ENCODE results near the gene MTG1. TPM values are rescaled to one million over a fixed set of nuclear protein-coding genes. Genes with fewer than 3 reads are reported as not detected.

The MTG1 gene
- total and polyA plus RNA-seq, 2 donors (not counting 1 experiment from before 2014, with no cell fraction given), result 90.0 to 117 TPM

GRCh38 chr10:133444342-133445267 is 50.6 kb downstream of the MTG1 start:
- no peak overlapping the region for H3K4me2 ChIP-seq (replicated peaks; ENCODE audit: low read depth, low read length, poor library complexity, severe bottlenecking)
- H3K9ac ChIP-seq (ENCODE audit: low read length), result no peak overlapping the region
- intact Hi-C loops (cut with micrococcal nuclease), result no loop called here
- WGBS (ENCODE audit: insufficient coverage), result 95% methylated on average over 7 of the region's 12 CpGs
- no peak for DNase-seq
- Mint-ChIP-seq H3K9me3 (ENCODE audit: insufficient read depth) (peaks cover 15% of the 10 kb centered on the region), H3K27me3 (peaks cover 8% of the 10 kb centered on the region), H3K4me1 (no peaks in the 10 kb centered on the region), H3K4me3 (no peak overlapping the region), H3K27ac (no peak overlapping the region)
- no peak for TF ChIP-seq EZH2 (IDR thresholded peaks at IDR 0.05; ENCODE audit: borderline replicate concordance, insufficient read depth, low read depth, low read length, poor library complexity, severe bottlenecking)
- TF ChIP-seq, protein P1, sequence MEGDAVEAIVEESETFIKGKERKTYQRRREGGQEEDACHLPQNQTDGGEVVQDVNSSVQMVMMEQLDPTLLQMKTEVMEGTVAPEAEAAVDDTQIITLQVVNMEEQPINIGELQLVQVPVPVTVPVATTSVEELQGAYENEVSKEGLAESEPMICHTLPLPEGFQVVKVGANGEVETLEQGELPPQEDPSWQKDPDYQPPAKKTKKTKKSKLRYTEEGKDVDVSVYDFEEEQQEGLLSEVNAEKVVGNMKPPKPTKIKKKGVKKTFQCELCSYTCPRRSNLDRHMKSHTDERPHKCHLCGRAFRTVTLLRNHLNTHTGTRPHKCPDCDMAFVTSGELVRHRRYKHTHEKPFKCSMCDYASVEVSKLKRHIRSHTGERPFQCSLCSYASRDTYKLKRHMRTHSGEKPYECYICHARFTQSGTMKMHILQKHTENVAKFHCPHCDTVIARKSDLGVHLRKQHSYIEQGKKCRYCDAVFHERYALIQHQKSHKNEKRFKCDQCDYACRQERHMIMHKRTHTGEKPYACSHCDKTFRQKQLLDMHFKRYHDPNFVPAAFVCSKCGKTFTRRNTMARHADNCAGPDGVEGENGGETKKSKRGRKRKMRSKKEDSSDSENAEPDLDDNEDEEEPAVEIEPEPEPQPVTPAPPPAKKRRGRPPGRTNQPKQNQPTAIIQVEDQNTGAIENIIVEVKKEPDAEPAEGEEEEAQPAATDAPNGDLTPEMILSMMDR (IDR thresholded peaks at IDR 0.05), result no peak
- H3K79me2 ChIP-seq (ENCODE audit: control insufficient read depth, insufficient read depth, low read length), result no peaks in the 10 kb centered on the region
- H3K27ac ChIP-seq (ENCODE audit: low read length in 2 of 2), result no peak overlapping the region
- H4K20me1 ChIP-seq (ENCODE audit: control insufficient read depth, insufficient read depth, low read length, poor library complexity, severe bottlenecking), result no peaks in the 10 kb centered on the region
- H2AFZ ChIP-seq (ENCODE audit: insufficient read depth, low read depth, low read length, poor library complexity, severe bottlenecking), result no peak overlapping the region
- no peaks in the 10 kb centered on the region for H3K27me3 ChIP-seq (replicated peaks in 1 of 4; ENCODE audit: control extremely low read depth in 1 of 4, control insufficient read depth in 3 of 4, insufficient read depth in 4 of 4, low read length in 3 of 4)
- no peaks in the 10 kb centered on the region for H3K36me3 ChIP-seq (replicated peaks in 1 of 2; ENCODE audit: control extremely low read depth in 1 of 2, control insufficient read depth in 1 of 2, extremely low read depth in 1 of 2, insufficient read depth in 2 of 2, low read length in 1 of 2)
- ChIA-PET POLR2A (no interaction called here), CTCF (no interaction called here)
- H3K4me3 ChIP-seq (ENCODE audit: control extremely low read depth in 1 of 5, extremely low read depth in 1 of 5, insufficient read depth in 1 of 5, low read depth in 2 of 5, low read length in 4 of 5), result no peak overlapping the region
- H3K9me3 ChIP-seq (ENCODE audit: control extremely low read depth in 1 of 3, control insufficient read depth in 2 of 3, insufficient read depth in 1 of 3, low read length in 2 of 3), result peaks cover 7 to 37% (median 26%) of the 10 kb centered on the region in 3 donors
- peaks cover 0 to 7% of the 10 kb centered on the region in 2 donors for H3K4me1 ChIP-seq (ENCODE audit: control insufficient read depth in 2 of 2, insufficient read depth in 2 of 2, low read length in 2 of 2)
- ATAC-seq (ENCODE audit: low read depth), result no peak

DNA sequence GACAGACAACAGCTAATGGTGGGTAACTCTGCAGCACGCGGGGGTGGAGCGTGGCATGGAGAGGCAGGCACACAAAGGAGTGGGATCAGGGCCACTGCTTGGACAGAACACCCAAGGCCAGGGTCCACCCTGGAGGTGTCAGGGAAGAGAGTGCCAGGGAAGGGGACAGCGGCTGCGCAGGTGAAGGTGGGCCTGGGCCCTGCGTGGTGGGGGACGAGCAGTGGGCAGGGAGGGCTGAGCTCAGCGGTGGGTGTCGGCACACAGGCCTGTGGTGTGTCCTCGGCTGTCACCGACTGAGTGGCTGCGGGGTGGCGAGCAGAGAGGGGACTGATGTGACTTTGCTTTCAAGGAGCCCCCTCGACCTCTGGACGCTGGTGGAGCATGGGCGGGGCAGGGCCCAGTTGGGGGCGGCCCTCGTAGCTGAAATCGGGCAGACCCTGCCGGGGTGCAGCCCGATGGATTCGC is 51.3 kb downstream of the MTG1 start:
- Mint-ChIP-seq H3K9me3 (ENCODE audit: insufficient read depth) (peaks cover 15% of the 10 kb centered on the region), H3K4me3 (no peak overlapping the region), H3K27me3 (peaks cover 8% of the 10 kb centered on the region), H3K27ac (no peak overlapping the region), H3K4me1 (no peaks in the 10 kb centered on the region)
- H3K27me3 ChIP-seq (replicated peaks in 1 of 4; ENCODE audit: control extremely low read depth in 1 of 4, control insufficient read depth in 3 of 4, insufficient read depth in 4 of 4, low read length in 3 of 4), result no peaks in the 10 kb centered on the region
- H3K9ac ChIP-seq (ENCODE audit: low read length), result no peak overlapping the region
- TF ChIP-seq EZH2 (IDR thresholded peaks at IDR 0.05; ENCODE audit: borderline replicate concordance, insufficient read depth, low read depth, low read length, poor library complexity, severe bottlenecking), result no peak
- TF ChIP-seq, protein P1 (IDR thresholded peaks at IDR 0.05), result no peak
- no peak overlapping the region for H3K27ac ChIP-seq (ENCODE audit: low read length in 2 of 2)
- ATAC-seq (ENCODE audit: low read depth), result no peak
- no peak overlapping the region for H3K4me2 ChIP-seq (replicated peaks; ENCODE audit: low read depth, low read length, poor library complexity, severe bottlenecking)
- H3K4me1 ChIP-seq (ENCODE audit: control insufficient read depth in 2 of 2, insufficient read depth in 2 of 2, low read length in 2 of 2), result peaks cover 0 to 7% of the 10 kb centered on the region in 2 donors
- H3K79me2 ChIP-seq (ENCODE audit: control insufficient read depth, insufficient read depth, low read length), result no peaks in the 10 kb centered on the region
- no peak overlapping the region for H2AFZ ChIP-seq (ENCODE audit: insufficient read depth, low read depth, low read length, poor library complexity, severe bottlenecking)
- DNase-seq, result no peak
- intact Hi-C loops (cut with micrococcal nuclease), result no loop called here
- no peak overlapping the region for H3K4me3 ChIP-seq (ENCODE audit: control extremely low read depth in 1 of 5, extremely low read depth in 1 of 5, insufficient read depth in 1 of 5, low read depth in 2 of 5, low read length in 4 of 5)
- no peaks in the 10 kb centered on the region for H4K20me1 ChIP-seq (ENCODE audit: control insufficient read depth, insufficient read depth, low read length, poor library complexity, severe bottlenecking)
- no peaks in the 10 kb centered on the region for H3K36me3 ChIP-seq (replicated peaks in 1 of 2; ENCODE audit: control extremely low read depth in 1 of 2, control insufficient read depth in 1 of 2, extremely low read depth in 1 of 2, insufficient read depth in 2 of 2, low read length in 1 of 2)
- whole genome bisulfite sequencing (ENCODE audit: insufficient coverage), result 94% methylated on average over 21 of the region's 22 CpGs
- H3K9me3 ChIP-seq (ENCODE audit: control extremely low read depth in 1 of 3, control insufficient read depth in 2 of 3, insufficient read depth in 1 of 3, low read length in 2 of 3), result peaks cover 8 to 37% (median 26%) of the 10 kb centered on the region in 3 donors
- POLR2A ChIA-PET, result no interaction called here
- CTCF ChIA-PET, result no interaction called here

Data from B cell (primary cell).